Measurements from ENCODE around the gene TCF4.

DNA sequence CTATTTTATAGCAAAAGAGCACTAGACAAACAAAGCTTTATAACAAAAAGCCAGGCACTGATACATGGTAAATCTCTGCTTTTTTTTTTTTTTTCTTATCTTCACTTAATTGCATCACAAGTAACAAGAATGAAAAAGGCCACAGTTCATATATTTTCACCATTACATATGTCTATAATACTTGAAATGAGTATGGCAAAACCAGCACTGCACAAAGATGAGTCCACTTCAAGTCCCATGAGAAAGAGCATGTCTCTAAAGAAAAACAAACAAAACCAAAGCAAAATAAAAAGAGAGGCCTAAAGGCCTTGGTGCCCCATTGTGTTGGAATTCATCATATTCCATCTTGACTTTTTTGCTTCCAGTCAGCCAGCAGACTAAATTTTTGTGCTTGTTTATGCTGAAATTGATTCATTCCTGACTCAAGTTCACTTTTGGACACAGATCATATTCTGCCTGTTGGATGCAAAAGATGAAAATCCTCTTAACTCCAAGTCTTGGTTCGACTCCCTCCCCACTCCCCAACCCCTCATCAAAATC, 363.8 kb downstream of the TCF4 start:
- no peak for TF ChIP-seq CTCF (IDR thresholded peaks at IDR 0.05; ENCODE audit: low read depth, low read length, poor library complexity, severe bottlenecking)
- TF ChIP-seq EZH2phosphoT487 (IDR thresholded peaks at IDR 0.05; ENCODE audit: borderline replicate concordance, low read length) = no peak

Data from DOHH2 (cell line).